ENCODE data around the gene DENND1A.

The DENND1A gene

DNA sequence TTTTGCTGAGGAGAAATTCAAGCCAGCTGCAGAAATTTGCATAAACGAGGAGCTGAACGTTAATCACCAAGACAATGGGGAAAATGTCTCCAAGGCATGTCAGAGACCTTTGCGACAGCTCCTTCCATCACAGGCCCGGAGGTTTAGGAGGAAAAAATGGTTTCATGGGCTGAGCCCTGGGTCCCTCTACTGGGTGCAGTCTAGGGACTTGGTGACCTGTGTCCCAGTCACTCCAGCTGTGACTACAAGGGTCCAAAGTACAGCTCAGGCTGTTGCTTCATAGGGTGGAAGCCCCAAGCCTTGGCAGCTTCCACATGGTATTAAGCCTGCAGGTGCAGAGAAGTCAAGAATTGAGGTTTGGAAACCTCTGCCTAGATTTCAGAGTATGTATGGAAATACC, 207.5 kb downstream of the DENND1A start:
- DNase-seq, result no peak

DNA sequence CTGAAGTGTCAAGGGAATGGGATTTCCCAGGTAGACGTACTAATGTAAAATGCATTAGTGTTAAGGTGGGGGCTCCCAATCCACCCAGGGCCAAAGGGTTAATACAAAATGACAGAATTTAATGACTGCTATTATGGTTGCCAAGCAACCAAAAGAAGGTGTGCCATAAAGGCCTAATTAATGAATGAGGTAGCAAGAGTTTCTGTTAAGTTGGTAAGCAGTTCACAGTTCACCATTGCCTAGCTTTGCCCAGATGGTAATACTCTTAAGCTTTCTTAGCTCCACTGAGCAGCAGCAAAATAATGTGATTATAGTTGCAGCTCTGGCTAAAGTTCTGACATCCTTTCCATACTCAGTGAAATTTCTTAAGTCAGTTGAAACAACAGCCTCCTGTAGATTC, 211.7 kb downstream of the DENND1A start:
- no peak for DNase-seq

DNA sequence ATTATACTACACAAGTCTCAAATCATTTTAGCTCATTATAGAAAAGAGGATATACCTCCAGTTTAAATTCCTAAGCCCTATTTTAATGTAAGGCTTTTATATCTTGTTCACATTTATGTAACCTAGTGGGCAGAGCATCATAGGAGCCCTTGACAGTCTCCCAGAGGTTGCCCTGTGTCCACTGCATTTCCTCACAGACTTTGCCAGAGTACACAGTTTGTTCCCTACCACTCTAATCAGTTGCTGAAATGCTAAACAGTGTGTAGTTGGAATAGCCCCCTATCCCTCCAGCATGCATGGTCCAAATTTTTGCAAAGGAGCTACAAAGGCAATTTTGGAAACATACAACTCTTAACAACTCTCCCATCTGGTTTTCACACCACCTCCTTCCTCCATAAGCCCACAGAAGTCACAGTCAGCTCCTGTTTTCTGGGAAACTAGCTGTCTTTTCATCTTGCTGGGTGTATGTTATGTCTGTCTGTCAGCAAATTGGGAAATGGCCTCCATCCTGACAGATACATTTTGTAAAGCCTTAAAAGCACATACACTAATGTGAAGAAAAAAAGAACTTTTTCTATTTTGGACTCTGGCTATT, 212.2 kb downstream of the DENND1A start:
- DNase-seq, result no peak

- DNase-seq, result no peak
Observed at GRCh38 chr9:123716339-123716945, 213.5 kb downstream of the DENND1A start.

- DNase-seq, result no peak
Observed at GRCh38 chr9:123715258-123715657, 214.7 kb downstream of the DENND1A start.

DNA sequence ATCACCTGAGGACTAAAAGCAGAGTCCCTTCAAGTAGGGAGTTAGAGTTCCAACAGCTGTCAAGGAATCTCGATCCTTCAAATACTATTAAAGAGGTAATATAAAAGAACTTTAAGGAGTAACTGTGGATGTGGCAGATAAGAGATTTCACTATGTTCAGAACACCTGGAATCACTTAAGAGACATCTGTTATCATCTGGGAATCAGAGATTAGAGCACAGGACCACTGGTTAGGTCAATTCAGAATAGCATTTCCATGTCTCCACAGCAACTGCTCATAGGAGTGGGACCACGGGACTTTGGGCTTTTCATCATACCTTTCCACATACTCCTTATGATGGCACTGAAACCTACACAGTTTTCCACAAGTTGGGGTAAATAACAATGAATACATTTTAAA, 216.6 kb downstream of the DENND1A start:
- no peak for DNase-seq

- DNase-seq, result no peak
Observed at GRCh38 chr9:123712399-123712798, 217.5 kb downstream of the DENND1A start.

GRCh38 chr9:123710299-123710698, 219.6 kb downstream of the DENND1A start:
- DNase-seq, result no peak

DNA sequence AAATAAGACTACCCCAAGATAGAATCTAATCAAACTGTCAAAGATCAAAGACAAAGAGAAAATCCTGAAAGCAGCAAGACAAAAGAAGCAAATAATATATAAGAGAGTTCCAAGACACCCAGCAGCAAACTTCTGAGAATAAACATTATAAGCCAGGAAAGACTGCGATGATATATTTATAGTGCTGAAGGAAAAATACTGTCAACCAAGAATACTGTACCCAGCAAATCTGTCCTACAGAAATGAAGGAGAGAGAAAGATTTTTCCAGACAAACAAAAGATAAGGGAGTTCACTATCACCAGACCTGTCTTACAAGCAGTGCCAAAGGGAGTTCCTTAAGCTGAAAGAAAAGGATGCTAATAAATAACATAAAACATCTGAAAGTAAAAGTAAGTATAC, 227.4 kb downstream of the DENND1A start:
- DNase-seq, result no peak

- DNase-seq, result no peak
Observed at GRCh38 chr9:123697686-123698085, 232.2 kb downstream of the DENND1A start.

DNA sequence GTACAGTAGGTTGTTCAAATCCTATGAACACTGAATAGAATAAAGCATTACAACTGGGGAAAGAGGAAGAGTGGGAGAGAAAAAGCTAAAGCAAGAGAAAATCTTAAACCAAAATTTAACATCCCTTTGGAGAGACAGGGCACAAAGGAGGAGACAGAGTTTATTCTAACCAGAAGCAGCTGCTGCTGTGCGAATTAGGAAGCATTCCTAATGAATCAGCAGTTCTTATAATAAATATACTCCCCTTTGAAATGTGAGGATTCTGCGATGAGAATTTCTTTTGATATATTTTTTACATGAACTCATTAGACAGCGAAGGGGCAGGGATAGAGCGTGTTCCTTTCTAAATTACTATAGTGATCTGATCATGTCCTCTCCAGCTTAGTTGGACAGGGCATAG, 233.4 kb downstream of the DENND1A start:
- DNase-seq, result no peak

DNA sequence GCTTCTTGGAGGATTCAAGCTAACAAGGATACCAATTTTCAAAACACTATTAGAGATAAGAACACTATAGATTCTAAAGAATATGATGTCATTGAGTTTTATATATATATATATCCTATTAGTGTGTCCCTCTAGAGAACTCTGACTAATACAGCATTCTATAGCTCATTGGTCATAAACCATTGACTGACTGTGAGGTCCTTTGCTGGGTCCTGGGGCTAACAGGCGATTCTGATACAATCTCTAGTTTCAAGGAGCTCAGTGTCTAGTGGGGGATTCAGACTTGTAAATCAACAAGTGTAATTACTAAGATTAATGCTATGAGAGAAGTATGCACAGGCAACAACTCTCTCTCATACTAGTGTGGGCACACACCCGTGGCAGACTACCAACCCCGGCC, 234.5 kb downstream of the DENND1A start:
- DNase-seq, result no peak

GRCh38 chr9:123691765-123692303, 238.1 kb downstream of the DENND1A start:
- DNase-seq, result no peak

DNA sequence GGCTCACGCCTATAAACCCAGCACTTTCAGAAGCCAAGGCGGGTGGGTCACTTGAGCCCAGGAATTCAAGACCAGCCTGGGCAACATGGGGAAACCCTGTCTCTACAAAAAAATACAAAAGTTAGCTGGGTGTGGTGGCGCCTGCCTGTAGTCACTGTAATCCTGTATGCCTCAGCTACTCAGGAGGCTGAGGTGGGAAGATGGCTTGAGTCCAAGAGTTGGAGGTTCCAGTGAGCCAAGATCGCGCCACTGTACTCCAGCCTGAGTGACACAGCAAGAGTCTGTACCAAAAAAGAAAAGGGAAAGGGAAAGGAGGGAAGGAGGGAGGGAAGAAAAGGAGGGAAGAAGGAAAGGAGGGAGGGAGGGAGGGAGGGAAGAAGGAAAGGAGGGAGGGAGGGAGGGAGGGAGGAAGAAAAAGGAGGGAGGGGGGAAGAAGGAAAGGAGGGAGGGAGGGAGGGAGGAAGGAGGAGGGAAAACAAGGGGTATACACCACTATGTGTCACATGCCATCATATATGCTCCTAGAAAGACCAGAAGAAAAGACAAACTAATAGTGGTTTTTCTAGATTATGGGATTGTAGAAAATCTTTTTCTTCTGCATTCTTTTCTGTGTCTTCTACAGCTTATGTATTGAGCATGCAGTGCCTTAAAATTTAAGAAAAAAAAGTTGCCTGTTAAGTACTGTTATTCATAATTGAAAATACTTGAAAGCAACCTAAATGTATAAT, 240.1 kb downstream of the DENND1A start:
- no peak for DNase-seq

DNA sequence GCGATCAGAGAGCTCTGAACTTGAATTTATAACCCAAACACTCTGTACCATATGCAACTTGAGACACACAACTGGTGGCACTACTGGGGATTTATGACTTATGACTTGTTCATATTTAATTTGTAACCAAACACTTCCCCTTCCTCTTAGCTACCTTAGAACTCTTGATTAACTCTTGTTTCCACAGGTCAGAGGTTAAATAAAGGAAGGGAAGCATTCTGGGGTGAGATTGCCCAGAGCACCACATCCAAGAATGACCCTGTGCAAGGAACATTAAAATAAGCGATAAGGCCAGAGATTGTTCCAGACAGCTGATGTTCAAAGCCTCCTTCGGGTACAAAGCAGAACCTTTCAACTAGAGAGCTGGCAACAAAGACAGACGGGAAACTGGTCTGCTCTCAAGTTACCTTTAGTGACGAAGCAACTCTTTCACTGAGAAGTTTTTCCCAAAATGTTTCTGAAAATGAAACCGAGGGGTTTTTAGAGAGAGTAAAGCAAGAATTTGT, 242.6 kb downstream of the DENND1A start:
- DNase-seq, result peak; percentile 19

GRCh38 chr9:123686829-123687192, 243.1 kb downstream of the DENND1A start:
- peak; percentile 18 for DNase-seq

- DNase-seq, result peak; percentile 63
Observed at GRCh38 chr9:123686131-123686828, 243.6 kb downstream of the DENND1A start.

DNA sequence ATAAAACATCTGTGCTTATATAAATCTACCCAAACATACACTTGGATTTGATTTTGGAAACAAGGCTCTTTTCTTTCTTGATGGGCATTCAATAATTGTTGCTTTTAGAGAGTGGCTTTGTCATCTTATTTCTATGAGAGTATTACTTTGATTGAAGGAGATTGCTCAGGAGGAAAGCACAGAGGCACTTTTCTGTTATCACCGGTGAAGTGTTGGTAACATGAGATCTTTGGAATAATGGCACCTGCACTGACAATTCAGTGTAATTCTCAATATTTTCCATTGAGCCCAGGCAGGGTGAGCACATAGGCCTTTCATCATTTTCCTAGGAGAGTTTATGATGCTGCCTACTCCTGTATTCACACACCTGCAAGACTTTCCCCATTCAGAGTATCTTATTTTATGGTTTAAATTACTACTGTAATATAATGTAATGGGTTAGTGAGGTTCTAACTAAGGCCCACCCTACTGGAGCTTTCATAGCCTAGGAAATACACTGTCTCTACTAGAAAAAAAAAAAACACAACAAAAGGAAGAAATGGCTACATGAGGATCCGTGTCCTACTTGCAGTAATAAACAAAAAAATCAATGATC, 244.3 kb downstream of the DENND1A start:
- DNase-seq, result no peak

DNA sequence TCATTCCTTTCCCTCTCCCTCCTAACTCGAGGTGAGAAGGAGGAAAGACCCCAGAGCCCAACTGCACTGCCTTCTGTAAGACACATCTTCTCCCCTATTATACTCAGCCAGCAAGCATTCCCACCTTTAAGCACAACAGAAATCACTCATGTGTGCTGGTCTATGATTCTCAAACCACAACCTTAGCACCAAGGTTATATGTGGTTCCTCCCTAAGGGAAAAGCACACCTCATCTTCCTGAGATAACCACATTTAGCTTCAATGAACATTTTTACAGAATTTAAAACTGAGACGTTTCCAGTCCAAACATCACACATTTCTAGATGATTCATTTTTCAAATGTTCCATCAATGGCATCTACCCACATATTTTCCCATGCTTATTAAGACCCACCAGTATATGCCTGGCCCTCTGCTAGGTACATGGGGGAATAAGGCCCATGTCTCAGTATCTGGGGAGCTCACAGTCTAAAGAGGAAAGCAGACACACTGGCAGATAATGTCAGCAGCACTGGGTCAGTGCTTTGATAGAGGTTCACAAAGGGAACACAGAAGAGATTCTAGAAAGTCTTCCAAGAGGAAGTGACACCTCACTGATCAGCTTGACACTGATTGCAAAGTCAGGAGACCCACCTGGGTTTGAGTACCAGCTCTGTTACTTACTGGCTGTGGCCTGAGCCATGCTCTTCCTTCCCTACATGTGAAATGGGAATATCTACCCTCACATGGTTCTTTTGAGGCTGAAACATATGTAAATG, 245.4 kb downstream of the DENND1A start:
- no peak for DNase-seq

DNA sequence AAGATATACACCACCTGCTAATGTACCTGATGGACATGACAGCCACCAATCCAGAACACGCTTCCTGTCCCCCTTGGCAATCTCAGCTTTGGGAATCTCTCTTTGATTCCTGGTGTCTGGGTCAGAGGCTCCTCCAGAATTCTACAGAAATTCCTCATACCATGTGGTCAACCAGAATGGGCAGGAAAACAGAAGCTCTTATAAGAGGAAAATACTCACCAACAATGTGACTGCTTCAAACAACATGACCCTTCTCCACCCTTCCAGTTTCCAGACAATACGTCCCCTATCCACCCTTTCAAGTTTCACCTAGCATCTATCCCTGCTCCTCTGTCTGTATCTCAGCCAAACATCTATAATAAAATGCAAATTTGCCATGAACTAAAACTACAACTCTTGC, 247.2 kb downstream of the DENND1A start:
- DNase-seq, result no peak

DNA sequence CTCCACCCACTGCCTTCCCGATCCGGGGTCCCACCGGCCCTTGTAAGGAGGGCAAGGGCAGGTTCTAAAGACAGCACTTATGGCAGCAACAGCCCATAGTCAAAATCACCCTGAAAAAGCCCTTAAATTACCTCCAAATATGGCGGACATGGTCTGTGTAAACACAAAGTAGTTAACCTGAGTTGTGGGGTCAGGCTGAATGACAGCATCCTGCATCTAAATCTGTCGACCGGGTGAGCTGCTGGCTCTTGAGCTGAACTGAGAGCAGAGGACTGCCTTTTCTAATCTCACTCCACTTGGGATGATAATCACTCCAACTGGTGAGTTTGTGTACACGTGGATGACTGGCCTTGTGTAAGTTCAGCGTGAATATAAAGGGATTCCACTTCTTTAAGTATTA, 249.6 kb downstream of the DENND1A start:
- DNase-seq, result no peak

DNA sequence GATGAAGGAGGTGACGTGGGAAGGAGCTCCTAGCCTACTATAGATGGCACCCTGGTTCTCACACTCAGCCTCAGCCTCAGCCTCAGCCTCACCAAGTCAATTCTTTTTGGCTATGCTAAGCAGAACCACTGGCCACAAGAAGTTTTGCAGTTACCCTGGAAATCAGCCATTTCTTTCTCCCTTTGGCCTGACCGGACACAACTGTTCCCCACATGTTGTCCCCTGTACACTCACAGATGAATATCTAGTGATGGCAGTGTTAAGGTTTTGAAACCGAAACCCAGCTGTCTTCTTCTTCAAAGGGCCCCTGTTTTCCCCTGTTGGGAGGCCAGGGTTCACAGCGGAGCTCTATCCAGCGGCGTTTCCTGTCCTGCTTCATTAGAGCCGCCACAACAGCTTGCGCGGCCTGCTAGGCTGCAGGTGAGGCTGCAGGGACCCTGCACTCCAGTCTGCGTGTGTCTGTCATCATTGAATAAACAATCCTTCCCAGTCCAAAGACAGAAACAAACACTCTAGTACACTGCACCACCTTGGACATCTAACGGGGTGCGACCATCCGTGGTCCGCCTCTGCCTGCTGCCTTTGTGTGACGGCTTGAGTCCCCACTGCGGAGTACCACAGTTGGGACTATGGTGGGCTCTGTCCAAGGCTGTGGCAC, 250.5 kb downstream of the DENND1A start:
- DNase-seq, result peak; percentile 65

Data from DMS79 (cell line).